ENCODE results near the gene UBTD1.
A peak's percentile ranks its signal among the peaks of the same experiment; 100 is the strongest.

UBTD1 gene

DNA sequence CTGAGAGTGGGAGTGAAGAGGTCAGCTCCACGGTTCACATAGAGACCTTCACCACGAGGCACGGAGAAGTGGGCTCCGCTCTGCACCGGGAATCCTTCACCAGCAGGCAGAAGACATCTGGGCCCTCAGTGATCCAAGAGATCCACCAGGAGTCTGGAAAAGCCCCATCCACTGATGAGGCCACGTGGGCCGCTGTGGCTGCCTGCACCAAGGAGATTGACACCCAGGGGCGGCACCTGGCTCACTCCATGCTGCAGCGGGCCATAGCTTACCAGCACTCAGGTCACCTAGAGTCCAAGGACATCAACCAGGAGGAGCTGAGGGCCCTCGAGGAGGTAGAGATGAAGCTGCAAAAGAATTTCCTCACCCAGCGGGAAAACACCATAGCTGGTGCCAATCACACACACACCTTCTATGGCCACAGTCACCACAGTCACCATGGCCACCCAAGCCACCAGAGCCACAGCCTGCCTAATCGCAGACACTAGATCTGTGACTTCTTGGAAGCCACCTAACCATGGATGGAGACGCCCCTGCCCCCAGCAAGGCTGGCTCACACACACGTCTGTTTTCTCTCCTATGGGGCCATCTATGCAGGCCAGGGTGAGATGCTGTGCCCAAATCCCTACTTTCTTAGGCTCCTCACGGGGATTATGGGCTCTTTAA is 91.5 kb downstream of the UBTD1 start:
- peak; percentile 28 for DNase-seq

DNA sequence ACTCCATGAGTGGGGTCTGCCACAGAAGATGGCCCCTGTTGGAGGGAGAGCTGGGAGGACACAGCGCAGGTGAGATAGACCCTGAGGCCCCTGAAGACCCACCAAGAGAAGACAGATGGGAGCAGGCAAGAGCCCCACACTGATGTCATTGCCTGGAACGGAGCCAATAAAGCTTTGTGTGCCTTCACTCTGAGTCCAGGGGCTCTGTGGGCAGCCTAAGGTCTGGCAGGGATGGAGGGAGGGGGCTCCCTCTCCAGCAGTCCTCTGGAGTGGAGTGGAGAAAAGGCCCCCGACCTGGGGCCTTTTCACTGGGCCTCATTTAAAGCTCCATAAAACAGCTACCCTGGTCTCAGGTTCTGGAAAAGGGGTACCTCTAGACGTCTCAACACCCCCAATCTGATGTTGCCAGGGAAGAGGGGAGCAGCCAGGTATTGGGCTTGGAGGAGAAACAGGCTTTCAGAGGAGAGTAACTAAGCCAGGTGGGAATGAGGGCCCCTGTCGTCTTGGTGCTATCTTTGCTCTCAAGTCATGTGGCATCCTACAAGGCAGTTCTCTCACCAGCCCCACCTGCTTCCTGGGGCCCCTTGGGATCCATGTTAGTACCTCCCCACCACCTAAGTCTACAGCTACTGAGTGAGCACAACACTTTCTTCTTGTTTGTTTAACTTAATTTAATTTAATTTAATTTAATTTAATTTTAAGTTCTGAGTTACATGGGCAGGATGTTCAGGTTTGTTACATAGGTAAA is 92.2 kb downstream of the UBTD1 start:
- no peak for DNase-seq

DNA sequence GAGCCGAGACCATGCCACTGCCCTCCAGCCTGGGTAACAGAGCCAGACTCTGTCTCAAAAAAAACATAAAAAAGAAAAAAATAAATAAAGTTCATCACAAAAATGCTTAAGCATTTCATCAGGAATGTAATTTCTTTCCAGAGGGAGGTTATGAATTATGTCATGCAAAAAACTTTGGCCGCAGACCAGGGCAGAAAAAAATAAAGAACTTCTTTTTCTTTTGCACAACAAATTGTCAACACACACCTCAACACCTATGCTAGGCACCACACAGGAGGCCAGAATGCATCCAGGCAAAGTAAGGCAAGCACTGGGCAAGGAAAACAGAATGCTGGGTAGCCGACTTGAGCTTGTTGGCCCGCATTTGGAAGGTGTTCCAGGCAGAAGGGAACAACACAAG is 94.7 kb downstream of the UBTD1 start:
- no peak for DNase-seq

- no peak for DNase-seq
Measured at GRCh38 chr10:97596101-97597082, 97.7 kb downstream of the UBTD1 start.

DNA sequence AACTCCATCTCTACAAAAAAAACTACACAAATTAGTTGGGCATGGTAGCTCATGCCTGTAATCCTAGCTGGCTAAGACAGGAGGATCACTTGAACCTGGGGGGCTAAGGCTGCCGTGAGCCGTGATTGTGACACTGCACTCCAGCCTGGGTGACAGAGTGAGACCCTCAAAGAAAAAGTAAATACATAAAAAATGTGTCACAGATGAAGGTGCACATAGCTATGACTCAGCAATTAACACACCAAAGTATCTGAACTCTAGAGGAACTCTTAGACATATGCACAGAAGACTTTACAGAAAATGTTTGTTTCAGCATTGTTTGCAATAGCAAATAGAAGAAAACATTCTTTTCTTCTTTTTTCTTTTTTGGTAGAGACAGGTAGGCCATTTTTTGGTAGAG is 99.1 kb downstream of the UBTD1 start:
- DNase-seq, result no peak

GRCh38 chr10:97598407-97599271 is 99.9 kb downstream of the UBTD1 start:
- no peak for DNase-seq

- DNase-seq, result no peak
Measured at GRCh38 chr10:97599272-97599619, 100.5 kb downstream of the UBTD1 start.

DNA sequence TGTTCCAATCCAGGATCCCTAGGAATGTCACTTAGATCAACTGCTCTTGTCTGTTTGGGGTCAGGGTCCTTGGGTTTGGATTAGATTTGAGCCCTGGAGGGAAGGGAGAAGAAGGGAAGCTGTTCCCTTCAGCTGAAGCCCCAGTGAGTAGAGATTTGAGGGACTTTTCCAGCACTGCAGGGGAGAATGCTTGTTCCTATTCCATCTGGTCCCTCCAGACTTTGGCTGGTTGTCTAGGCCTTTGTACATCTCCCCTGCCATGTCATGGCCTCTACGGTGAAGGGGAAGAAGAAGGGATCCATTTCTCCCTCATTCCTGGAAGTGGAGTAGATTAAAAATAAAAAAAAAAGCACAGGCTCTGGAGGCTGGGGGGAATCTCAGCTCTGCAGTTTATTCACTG is 101.9 kb downstream of the UBTD1 start:
- no peak for DNase-seq

DNA sequence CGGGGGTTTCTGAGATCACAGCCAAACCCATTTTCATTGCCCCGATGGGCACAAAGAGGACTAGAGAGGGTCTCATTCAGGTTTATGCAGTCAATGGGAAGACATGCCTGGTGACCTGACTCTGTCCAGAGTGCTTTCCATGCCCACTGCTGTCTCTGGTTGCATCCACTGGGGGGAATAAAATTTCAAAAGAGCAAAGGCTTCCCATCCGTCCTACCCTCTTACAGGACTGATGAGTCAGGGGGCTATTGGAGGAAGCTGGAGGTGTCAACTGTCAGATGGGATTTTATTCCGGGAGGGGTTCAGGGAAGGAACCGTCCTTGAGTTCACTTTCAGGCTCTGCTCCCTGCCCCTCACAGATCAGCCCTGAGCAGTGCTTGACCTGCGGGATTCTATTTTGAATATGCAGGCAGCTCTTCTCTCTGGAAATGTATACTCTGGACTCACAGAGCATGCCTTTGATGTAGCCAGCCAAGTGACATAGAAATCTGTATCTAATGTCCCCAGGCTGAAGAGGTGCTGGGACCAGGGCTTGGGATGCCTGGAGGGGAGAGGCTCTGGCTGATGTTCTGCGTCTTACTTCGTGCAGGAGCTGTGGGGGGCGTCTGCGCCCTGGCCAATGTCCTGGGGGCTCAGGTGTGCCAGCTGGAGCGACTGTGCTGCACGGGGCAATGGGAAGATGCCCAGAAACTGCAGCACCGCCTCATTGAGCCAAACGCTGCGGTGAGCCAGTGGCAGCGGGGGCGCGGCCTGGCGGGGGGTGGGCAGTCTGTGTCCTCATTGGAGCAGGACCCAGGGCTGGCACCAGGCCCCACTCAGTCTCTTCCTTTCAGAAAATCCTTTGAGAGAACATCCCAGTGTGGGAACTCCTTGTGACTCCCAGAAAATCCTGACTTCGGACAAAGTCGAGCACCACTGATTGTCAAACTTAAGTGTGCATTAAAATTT is 102.8 kb downstream of the UBTD1 start:
- DNase-seq, result no peak

DNA sequence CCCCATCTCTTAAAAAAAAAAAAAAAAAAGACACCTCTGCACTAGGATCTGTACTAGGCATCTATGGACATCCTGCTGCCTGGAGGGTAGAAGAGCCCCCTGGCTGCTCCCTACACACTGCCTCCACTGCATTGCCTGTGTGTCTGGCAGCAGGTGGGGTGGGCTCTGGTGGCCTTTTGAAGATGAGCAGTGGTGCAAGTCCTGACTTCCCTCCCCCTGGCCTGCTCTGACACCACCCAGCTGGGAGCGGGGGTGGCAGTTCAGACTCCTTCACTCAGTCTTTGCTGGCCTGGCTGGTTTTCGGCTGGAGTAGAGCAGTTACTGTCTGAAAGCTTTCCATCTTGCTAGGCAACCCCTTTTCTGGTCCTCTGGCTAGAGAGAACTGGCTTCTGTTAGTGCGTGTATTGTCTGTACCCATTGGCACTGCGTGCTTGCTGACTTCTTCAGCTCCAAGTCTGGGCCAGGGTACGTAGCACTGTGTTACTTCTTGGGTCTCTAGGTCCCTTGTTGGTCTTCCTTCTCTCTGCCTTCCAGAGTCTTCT is 108.4 kb downstream of the UBTD1 start:
- no peak for DNase-seq

GRCh38 chr10:97608991-97609561 is 110.4 kb downstream of the UBTD1 start:
- DNase-seq, result no peak

GRCh38 chr10:97611473-97611872 is 112.7 kb downstream of the UBTD1 start:
- no peak for DNase-seq

DNA sequence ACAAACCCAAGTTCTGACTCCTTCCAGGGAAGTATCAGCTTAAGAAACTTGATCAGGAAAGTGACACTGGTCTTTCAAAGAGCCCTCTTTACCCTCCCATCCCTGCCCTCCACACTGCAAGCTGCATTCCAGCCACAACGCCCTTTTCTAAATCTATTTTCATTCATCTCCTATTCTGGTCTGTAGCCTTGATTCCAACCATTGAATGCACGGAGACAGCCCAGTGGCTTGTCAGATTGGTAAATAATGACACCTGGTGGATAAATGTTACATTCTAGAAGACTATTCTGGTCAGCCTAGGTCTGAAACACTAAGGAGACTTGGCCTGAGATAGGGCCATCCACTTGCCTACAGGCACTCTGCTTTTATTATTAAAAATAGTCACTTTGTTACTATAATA is 113.7 kb downstream of the UBTD1 start:
- DNase-seq, result no peak

DNA sequence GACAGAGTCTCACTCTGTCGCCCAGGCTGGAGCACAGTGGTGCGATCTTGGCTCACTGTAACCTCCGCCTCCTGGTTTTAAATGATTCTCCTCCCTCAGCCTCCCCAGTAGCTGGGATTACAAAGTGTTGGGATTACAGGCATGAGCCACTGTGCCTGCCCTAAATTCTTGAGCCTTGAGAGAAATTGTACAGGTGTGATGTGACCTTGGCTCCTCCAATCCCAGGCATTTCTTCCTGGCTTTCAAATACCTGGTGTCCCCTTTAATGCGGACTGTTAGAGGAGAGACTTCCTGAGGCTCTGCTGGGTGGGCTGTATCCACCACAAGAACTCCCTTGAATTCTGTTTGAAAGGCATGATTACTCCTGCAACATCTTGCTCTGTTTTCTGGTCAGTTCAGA is 119.6 kb downstream of the UBTD1 start:
- DNase-seq, result no peak

DNA sequence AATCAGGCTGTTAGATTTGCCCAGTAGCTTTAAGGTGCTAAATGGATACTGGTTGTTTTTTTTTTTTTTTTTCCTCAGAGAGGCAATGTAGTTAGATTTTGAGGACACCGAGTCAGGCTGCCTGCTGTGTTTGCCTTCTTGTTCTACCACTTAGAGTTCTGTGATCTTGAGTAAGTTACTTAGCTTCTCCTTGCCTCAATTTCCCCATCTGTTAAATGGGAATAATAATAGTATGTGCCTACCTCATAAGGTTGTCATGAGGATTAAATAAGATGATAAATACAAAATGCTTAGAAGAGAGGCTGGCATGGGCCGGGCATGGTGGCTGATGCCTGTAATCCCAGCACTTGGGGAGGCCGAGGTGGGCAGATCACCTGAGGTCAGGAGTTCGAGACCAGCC is 120.0 kb downstream of the UBTD1 start:
- no peak for DNase-seq
